ENCODE data around the gene STXBP5.

DNA sequence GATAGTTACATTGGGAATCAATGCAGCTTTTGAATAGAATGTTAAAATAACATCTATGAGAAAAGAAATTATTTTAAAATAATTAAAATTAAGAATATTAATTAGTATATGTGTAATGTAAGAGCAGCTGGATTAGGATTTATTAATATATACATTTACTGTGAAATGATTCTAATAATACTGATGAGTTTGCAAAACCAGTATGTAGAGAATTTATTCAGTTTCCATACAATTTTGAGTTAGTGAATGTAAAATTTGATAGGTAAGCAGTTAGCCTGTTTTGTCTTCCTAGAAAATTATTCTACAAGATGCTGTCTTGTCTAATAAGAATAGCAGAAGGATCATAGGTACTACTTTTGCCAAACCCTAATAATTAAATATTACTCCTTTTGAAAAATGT lies 70.6 kb downstream of the STXBP5 start:
- TF ChIP-seq, protein P1, sequence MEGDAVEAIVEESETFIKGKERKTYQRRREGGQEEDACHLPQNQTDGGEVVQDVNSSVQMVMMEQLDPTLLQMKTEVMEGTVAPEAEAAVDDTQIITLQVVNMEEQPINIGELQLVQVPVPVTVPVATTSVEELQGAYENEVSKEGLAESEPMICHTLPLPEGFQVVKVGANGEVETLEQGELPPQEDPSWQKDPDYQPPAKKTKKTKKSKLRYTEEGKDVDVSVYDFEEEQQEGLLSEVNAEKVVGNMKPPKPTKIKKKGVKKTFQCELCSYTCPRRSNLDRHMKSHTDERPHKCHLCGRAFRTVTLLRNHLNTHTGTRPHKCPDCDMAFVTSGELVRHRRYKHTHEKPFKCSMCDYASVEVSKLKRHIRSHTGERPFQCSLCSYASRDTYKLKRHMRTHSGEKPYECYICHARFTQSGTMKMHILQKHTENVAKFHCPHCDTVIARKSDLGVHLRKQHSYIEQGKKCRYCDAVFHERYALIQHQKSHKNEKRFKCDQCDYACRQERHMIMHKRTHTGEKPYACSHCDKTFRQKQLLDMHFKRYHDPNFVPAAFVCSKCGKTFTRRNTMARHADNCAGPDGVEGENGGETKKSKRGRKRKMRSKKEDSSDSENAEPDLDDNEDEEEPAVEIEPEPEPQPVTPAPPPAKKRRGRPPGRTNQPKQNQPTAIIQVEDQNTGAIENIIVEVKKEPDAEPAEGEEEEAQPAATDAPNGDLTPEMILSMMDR (IDR thresholded peaks at IDR 0.05): no peak
- TF ChIP-seq POLR2A (IDR thresholded peaks at IDR 0.05) (no peak), POLR2AphosphoS5 (IDR thresholded peaks at IDR 0.05) (no peak), EP300 (IDR thresholded peaks at IDR 0.05) (no peak)
